GM19328 (cell line): ENCODE data around the gene CSF2RB.

ENCODE experiments used
- ATAC-seq: cut with Tn5 transposase; IDR thresholded peaks from one replicate; pipeline ENCODE4 v1.9.1; 2021; ENCODE audit warnings: mild to moderate bottlenecking, moderate library complexity; ENCODE audit not compliant: unreplicated experiment

Gene CSF2RB

DNA sequence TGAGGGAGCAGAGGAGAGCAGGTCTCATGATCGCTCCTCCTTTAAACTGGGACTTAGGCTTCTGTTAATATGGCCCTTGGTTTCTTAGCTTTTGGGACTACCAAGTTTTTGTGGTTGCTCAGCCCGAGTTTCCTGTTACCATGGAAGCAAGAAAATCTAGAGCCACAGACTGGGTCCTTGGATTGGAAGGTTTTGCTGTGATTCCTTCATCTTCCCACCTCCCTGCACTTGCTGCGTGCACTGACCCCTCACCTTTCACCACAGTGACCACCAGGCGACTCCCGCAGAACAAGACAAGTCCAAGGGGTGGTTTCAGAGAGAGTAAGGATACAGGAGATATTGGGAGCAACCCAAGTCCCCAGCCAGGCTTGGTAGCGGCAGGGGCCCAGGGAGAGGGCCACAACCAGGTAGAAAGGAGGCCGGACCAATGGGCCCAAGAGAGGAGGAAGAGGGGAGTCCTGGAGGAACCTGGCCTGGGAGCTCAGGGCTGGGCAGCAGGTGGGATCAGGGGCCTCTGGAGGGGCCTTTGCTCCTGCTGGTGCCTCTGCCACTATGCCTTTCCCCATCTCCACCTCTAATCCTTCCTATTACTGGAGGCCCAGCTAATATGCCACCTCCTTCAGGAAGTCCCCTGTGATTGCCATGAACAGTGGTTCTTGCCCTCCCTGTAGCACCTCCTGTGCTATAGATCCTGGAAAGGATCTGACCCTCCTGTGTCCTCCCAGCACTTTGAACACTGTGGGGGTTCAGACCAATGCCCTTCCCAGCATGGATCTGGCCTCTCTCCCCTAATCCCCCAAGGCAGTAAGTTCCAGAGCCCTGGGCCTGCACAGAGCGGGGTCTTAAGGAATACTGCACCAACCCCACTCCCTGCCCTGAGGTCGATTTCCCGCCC, 21.2 kb downstream of the CSF2RB start:
- ATAC-seq, result no peak

DNA sequence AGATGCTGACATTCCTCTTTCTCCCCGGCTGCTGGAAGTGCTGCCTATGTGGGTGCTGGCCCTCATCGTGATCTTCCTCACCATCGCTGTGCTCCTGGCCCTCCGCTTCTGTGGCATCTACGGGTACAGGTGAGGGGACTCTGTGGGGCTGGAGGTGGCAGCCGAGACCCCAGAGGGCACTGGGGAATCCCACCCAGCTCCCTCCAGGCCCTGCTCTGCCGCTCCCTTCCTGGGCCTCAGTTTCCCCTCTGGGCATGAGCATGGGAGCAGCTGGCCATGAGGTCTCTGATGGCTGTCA, 21.8 kb downstream of the CSF2RB start:
- no peak for ATAC-seq

DNA sequence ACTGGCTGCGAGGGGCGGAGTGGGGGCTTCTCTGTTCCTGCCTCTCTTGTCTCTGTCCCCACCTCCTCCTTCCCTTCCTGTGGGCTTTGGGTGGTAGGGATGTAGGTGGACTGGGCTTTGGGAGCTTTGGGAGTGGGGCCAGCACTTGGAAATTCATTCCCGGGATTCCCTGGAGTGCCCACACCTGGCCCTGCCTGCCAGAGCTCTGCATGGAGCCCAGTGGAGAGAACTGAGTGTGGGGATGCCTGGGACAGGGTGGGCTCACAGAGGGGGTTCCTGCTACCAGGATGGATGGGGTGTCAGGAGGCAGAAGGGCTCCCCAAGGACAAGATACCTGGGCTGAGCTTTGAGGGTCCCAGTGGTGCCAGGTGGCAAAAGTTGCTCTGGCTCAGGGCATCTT, 22.3 kb downstream of the CSF2RB start:
- ATAC-seq, result no peak

DNA sequence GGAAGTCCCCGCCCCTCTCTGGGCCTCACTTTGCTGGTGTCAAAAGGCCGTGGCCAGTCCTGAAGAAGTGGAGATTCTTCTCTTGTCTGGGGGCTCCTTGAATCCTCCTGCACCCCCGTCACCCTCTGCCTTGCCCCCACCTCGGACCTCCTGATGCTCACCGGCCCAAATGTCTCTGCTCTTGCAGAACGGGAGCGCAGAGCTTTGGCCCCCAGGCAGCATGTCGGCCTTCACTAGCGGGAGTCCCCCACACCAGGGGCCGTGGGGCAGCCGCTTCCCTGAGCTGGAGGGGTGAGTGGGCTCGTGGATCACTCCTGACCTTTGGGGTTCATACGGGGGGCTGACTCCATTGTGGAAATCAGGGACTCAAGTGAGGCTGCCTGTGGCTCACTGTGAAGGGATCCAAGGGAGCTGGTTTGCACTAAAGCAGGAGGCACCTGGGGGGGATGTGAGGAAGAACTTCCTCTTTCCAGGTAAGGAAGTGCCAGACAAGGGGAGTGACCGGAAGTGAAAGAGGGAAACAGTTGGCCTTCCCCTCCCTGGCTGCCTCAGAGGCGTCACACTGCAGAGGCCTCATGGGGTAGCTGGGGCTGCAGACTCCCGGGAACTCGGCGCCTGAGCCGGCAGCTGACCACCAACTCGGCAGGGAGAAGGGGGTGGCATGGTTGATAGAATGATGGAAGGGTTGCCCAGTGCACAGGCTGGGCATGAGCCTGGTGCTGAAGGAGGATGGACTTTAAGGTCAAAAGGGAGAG, 23.1 kb downstream of the CSF2RB start:
- no peak for ATAC-seq

DNA sequence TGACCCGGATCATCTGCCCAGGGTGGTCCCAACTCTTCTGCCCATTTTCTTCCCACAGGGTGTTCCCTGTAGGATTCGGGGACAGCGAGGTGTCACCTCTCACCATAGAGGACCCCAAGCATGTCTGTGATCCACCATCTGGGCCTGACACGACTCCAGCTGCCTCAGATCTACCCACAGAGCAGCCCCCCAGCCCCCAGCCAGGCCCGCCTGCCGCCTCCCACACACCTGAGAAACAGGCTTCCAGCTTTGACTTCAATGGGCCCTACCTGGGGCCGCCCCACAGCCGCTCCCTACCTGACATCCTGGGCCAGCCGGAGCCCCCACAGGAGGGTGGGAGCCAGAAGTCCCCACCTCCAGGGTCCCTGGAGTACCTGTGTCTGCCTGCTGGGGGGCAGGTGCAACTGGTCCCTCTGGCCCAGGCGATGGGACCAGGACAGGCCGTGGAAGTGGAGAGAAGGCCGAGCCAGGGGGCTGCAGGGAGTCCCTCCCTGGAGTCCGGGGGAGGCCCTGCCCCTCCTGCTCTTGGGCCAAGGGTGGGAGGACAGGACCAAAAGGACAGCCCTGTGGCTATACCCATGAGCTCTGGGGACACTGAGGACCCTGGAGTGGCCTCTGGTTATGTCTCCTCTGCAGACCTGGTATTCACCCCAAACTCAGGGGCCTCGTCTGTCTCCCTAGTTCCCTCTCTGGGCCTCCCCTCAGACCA, 24.0 kb downstream of the CSF2RB start:
- ATAC-seq, result no peak

DNA sequence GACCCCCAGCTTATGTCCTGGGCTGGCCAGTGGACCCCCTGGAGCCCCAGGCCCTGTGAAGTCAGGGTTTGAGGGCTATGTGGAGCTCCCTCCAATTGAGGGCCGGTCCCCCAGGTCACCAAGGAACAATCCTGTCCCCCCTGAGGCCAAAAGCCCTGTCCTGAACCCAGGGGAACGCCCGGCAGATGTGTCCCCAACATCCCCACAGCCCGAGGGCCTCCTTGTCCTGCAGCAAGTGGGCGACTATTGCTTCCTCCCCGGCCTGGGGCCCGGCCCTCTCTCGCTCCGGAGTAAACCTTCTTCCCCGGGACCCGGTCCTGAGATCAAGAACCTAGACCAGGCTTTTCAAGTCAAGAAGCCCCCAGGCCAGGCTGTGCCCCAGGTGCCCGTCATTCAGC, 24.6 kb downstream of the CSF2RB start:
- no peak for ATAC-seq

DNA sequence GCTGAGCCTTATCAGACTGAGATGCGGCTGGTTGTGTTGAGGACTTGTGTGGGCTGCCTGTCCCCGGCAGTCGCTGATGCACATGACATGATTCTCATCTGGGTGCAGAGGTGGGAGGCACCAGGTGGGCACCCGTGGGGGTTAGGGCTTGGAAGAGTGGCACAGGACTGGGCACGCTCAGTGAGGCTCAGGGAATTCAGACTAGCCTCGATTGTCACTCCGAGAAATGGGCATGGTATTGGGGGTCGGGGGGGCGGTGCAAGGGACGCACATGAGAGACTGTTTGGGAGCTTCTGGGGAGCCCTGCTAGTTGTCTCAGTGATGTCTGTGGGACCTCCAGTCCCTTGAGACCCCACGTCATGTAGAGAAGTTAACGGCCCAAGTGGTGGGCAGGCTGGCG, 25.5 kb downstream of the CSF2RB start:
- ATAC-seq, result no peak

DNA sequence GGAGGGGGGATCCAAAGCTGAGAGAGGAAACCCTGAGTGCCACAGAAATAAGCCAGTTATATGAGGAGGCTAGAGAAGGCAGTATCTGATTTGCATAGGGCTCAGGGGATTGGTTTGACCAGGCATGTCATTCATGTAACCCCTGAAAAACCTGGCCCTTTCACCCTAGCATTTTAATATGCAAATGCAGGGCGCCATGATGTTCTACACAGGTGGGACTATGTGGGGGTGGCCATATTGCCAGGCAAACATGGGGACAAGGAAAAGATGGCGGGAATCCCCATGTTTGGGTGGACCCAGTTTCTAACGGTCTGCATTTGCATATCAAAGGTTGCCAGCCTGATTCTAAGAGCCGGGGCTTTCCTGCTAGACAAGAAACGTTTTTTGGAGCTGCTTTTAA, 27.2 kb downstream of the CSF2RB start:
- no peak for ATAC-seq

DNA sequence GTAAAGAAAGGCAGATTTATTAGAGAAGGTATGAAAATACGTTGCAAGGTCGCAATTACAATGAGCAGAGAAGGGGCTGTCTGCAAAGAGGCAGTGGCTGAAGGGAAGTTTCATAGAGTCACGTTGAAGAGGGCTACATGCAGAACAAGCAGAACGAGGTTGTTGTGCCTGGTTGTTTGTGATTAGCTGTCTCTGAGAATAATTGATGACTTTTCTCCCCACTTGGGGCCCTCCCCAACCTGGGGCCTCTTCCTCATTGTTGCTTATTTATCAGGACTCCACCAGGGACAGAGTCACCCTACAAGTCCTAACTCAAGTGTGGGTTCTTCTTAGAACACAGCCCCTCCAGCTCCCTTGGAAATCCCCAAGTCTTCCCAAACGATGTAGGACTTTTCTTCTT, 29.1 kb downstream of the CSF2RB start:
- ATAC-seq, result no peak

DNA sequence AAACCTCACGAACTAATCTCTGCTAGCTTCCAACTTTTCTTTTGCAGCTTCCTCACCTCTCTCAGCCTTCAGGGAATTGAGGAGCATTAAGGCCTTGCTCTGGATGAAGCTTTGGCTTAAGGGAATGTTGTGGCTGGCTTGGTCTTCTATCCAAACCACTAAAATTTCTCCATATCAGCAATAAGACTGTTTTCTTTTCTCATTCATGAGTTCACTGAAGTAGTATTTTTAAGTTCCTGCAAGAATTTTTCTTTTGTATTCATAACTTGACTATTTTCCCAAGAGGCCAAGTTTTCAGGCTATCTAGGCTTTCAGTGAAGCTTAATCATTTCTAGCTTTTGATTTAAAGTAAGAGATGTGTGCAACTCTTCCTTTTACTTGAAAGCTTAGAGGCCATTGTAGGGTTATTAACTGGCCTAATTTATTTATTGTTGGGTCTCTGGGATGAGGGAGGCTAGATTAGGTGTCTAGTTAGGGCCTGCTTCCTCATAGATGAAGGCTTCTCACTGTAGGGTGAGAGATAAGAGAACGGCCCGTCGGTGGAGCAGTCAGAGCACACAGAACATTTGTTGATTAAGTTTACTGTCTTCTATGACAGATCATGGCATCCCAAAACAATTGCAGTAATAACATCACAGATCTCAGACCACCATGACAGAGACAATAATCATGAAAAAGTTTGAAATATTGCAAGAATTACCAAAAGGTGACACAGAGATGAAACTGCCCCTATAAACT, 33.2 kb downstream of the CSF2RB start:
- ATAC-seq, result no peak

DNA sequence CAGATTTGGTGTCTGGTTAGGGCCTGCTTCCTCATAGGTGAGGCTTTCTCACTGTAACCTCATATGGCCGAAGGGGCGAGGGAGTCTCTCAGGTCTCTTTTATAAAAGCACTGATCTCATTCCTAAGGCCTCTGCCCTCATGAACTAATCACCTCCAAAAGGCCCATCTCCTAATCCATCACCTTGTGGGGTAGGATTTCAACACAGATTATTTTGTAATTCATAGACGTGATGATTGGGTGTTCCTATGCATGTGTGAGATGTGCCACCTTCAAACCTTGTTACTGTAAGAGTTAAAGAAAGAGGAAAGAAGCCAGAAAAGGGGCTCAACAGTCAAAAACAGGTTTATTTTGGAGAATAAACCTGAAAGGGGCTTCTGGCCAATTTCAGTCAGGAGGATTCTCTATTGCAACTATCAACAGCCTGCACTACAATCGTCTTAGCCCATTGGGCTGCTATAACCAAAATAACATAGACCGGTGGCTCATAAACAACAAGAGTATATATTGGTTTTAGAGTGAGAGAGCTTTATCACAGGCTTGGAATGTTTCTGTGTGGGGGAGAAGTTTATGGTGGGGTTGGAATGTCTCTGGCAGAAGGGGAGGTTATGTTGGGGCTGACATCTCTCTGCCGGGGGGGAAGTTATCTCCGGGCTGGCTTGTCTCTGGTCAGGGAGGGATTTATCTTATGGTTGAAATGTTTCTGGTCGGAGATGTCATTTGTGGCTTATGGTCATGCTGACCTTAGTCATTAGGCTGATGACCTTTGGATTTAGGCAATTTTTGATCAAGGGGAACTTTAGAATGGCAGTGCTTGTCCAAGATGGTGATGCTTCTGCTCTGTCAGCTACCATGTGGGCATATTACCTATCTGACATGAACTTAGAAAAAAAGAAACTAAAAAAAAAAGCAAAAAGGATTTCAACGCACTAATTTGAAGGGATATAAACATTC, 35.1 kb downstream of the CSF2RB start:
- ATAC-seq, result no peak

DNA sequence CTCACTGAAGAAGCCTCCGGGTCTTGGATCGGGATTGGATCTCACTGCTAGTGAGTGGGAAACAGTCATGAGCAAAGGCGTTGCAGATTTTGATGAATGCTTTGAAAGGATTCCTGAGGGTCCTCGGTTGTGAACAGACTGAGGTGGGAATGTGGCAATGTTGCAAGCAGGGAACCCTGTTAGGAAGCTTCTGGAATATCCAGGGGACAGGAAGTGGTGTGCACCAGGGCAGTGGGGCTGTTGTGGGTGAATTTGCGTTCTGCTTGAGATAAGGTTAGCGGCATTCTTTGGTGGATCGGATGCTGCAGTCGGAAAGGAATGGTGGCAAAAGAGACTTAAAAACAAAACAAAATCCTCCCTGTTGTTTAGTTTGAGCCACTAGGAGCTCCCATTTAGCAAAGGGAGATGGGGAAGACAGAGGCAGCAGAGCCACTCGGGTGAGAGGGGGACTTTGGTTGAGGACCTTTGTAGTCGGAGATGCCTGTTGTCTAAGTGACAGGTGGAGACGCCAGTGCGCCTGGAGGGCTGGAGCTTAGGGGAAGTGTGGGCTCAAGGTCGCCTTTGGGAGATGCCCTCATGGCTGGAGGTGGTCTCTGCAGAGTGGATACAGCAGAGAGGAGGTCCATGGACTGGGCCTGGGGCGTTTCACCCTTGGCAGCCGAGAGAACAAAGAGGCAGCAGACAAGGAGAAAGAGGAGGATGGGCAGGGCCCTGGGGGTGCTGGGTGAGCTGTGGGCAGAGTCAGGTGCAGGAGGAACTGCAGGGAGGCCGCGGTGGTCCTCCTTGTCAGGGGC, 37.6 kb downstream of the CSF2RB start:
- no peak for ATAC-seq

DNA sequence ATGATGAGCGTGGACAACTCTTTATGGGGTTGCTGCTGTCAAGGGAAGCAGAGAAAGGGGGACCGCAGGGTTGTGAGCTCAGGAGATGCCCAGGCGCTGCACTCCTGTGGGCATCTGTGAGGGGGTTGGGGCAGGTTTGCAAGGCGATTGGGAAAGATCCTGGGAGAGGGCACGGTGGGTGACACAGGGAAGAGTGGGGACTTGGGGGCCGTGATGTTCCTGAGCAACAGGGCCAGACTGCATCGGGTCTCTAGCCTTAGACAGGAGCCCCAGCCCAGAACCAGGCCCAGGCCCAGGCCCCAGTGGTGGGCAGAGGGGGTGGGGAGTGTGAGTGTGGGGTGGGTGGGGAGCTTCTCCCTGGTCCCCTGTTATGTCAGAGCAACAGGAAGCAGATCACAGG, 38.3 kb downstream of the CSF2RB start:
- ATAC-seq, result no peak

DNA sequence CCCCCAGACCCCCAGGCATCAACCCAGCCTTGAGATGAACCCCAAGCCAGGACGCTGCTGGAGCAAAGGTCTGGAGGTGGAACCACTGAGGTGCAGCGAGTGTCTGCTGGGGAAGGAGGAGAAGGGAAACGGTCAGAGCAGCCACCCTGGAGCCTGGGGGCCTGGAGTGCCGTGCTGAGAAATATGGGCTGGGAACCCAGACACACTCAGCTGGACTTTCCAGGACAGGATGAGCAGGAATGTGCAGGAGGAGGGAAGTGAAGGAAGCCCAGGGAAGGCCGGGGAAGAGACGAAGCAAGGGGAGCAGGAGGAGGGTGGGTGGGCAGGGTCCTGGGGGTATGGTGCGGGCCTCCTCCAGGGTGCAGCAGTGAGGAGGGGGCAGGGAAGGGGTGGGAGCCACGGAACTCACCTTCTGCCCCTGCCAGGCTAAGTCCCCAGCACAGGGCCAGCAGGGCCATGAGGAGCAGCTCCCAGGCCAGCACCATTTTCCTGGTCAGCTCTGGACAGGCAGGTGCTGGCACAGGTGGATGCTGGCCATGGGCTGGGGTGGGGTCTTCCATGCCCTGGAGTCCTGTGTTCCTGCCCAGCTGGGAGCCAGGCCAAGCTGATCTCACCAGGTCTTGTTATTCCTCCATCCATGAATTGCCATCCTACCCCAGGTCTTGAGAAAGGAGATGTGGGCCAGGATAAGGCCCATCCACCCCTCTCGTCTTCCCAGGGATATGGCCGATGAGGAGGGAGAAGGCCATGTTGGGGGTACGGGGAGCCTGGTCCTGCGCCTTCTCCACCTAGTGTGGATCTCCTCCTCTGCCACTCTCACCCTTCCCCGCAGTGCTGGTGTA, 40.0 kb downstream of the CSF2RB start:
- ATAC-seq, result no peak

DNA sequence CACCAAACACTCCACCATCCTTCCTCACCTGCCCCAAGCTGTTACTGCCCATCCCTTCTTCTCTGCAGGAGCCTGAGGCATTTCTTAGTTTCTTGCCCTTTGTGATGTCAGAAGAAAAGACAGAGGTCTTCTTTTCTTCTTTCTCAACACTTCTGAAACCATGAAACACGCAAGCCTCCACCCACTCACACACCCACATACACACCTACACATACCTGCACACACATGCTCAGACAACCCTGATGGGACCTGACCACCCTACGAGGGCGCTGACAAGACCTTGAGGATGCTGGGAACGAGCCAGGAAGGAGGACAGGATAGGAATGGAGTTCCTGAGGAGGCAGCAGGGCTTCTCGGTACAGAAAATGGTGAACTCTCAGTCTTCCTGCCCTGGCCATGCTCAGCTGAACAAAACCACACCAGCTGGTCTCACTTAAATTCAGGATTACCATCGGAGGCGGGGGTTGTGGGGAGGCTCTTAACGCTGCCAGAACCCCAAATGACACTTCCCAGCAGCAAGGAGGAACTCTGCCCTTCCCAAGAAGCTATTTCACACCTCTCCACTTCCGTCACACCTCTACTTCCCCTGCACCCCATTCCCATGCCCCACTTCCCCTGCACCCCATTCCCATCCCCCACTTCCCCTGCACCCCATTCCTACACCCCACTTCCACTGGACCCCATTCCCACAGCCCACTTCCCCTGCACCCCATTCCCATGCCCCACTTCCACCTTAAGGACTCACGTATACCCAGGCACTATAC, 41.0 kb downstream of the CSF2RB start:
- ATAC-seq, result no peak

DNA sequence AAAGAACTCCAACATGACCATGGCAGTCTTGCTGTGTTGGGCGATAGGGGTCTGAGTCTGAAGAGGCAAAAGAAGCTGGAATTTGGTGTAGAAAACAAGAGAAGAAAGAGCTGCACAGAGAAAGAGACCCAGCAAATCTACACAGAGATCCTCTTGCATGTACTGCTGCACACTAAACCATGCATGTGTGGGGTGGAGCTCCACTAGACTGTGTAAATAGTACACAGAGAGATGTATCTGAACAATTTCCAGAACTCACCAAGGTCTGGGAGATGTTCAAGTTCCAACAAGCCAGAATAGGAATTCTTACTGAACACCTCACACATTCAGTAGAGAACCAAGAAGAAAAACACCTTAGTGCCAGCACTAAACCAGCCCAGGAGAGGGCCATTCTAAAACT, 42.3 kb downstream of the CSF2RB start:
- no peak for ATAC-seq

DNA sequence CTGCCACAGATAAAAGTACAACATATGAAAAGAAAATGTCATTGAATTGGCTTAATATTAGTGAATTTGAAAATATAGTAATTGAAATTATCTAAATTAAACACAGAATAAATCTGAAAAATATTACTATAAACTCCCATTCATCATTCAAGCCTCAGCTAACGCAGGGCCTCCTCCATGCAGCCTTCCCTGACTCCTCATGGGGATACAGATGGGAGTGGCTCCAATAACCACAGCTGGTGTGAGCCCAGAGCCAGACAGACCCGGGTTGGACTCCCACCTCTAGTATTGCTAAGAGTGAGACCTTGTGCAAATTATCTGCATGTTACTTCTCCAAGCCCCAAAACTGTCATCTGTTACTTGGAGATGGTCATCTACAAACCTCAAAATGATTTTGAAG, 44.9 kb downstream of the CSF2RB start:
- no peak for ATAC-seq

DNA sequence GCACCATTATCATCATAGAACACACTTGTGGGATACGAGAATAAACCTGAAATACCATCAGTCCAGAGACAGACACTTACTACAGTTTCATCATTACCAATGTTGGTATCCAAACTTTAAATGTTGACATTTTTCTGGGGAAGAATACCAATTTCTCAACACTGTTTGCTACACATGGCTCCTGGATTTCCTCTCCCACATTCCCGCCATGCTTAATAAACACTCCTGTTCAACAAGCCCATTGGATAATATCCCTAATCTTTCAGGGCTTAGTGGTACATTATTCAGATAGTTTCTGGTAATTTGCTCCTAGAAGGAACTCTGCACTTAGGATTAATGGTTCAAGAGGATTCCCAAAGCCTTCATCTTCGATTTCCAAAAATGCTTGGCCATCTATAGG, 48.2 kb downstream of the CSF2RB start:
- ATAC-seq, result no peak
